Dermis blood vessel endothelial cell (primary cell): ENCODE results near the gene ZNF608. TPM values are rescaled to one million over a fixed set of nuclear protein-coding genes. Genes with fewer than 3 reads are reported as not detected.

Experiments used
- DNase-seq: peaks from one replicate; pipeline ENCODE4 v3.0.0; 2010
- total RNA-seq: library from RNA; depleted of rRNA; stranded (reverse); fragments of >200 nt; gene quantifications from 2 replicates; pipeline ENCODE4 v1.2.3, GENCODE V29; 2014

The ZNF608 gene
- total RNA-seq, 1 donor from 2014 or later: 14.8 TPM

DNA sequence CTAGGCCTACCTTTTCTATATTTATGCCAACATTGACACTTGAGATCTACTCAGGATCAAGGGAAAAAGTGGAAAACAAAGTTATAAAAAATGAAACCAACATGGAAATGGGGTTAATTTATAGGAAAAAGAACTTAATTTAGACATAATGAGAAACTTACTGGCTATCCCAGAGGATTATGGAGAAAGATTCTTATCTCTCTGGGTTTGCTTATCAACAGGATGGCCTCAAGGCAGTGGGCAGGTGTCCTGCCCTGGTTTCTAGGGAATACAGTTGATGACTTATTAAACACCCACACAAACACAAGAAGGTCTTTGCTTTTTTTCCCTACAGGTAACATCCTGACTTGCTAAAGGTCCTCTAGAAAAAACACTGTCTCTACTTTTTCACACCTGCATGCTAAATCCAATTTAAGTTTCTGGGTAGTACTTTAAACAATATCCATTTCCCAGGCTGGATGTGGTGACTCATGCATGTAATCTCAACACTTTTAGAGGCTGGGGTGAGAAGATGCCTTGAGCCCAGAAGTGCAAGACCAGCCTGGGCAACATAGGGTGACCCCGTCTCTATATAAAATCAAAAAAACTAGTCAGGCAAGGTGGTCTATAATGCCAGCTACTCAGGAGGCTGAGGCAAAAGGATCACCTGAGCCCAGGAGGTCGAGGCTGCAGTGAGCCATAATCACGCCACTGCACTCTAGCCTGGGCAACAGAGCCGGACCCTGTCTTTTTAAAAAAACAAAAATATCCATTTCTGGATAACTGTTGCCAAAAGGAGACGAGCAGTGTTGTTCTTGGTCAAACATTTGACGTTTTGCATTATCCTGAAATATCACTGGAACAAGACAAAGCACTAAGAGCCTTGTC lies 6.6 kb upstream of the ZNF608 start:
- no peak for DNase-seq

DNA sequence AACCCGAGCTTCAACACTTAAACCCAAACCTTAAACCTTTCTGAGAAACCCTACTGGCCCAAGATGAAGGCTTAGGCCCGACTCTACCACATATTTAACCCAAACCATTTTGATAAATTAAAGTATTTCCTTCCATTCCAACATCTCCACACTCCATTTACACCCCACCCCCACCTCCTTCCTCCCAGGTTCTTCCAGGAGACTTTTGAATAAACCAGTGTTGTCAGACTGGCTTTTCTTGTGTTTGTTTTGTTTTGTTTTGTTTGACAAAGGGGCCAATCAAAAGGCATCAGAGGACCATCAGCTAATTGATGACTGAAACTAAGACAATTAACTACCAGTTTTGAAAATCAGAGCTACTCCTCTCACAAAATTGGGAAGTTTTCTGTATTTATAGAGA lies 4.6 kb upstream of the ZNF608 start:
- DNase-seq: no peak

DNA sequence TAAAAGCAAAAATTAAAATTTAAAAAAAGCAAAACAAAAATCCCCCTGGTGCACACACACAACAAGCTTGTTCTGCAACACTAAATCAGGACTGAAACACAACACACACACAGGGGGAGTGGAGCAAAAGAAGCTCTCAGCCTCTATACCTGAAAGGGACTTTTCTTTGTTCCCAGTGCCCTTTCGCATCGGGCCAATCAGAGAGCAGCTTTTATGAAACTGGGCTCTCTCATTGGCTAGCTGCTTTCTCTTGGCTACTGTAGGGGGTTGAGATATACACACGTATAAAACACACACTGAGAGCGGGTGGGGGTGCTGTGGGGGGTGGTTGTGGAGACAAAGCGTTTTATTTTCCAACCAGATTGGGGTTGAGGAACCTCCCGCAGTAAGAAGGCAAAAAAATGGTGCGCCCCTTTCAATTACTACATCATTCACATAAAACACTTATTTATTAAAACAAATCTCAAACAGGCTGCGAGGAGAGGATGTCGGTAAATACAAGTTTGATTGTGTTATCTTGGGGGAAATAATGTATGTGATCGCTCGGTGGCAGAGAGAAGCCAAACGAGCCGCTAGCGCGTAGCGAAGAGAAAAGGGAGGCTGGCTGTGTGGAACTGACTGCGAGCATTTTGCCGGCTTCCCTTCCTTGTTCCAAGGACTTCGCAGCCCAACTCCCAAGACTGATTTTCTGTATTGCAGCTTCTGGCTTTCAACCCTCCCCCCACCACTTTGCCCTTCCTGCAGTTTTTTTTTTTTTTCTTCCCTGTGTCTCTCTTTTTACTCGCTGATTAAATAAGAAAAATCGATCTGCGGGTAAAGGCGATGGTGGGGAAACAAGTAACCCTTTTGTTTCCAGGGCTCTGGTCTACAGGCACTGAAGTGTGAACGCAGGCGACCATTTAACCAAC lies 2.5 kb upstream of the ZNF608 start:
- peak; percentile 97 for DNase-seq

DNA sequence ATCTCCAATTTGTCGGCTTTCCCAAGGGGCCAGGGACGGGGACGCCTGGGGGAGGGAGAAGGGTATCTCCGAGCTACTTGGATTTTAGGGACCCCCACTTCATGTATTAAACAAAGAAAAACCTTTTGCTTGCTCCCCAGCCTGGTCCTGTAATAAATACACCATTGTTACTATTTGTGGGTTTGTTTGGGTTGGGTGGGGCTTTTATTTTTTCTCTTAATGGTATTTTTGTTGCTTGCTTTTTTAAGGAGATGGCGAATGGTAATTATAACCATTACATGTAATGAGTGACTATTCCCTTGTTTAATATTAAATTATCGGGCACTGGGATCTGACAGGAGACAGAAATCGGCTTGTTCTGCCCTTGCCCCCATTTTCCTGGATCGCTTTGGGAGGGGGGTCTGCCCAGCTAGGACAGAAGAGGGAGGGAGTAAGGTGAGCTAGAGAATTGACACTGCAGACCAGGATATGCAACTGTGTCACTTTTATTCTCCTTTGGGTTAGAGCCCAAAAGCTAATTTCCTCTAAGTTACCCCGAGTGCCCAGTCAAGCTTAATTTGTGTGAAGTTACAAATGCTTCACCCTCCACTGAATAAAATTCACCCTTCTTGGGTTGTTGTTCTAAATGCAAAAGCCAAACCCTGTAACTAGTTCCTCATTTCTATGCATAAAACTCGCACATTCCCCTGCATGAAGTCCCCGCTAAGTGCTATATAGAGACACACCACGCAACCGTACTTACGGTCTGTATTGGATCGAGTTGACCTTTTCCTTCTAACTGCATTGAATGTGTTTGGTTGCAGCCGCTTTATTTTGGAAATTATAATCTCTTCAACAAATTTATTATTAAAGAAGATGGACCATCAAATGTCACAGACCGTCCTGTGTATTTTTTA lies 1.6 kb upstream of the ZNF608 start:
- DNase-seq: peak; percentile 63

DNA sequence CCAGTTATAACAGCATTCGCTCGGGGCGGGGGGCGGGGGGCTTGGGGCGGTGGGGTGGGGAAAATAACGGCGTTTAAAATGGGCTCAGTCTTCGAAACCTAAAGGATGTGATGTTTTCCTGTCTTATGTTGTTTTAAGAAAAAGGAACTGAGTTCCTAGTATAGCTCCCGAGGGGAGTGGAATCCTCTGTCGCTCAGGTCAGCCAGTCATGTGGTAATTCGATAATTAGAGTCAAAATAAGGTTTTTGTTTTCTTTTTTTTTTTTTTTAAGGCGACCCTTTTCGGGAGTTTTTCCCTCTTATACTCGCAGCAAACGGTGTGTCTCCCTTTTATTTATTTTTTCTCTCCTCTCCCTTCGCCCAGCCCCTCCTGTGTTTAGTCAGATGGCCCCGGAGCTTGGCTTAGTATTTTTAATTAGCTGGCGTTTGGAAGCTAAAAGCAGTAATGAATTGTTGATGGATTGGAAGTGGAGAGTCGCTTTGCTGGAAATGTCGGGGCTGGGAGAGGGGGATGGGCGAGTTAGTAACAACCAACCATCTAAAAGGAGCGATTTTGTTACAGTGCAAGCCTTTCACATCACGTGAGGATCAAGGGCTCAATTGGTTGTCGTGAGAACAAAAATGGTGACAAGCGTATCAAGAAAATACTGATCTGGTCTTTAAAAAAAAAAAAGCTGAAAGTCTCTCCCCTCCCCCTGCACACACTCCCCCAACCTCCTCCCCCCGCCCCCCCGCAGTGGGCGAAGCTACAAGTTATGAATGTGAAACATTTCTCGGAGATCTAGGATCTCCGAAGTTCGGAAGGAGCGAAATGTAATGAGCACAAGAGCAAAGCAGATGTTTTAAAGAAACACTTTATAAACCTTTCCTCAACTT lies 714 bp upstream of the ZNF608 start:
- peak; percentile 98 for DNase-seq

DNA sequence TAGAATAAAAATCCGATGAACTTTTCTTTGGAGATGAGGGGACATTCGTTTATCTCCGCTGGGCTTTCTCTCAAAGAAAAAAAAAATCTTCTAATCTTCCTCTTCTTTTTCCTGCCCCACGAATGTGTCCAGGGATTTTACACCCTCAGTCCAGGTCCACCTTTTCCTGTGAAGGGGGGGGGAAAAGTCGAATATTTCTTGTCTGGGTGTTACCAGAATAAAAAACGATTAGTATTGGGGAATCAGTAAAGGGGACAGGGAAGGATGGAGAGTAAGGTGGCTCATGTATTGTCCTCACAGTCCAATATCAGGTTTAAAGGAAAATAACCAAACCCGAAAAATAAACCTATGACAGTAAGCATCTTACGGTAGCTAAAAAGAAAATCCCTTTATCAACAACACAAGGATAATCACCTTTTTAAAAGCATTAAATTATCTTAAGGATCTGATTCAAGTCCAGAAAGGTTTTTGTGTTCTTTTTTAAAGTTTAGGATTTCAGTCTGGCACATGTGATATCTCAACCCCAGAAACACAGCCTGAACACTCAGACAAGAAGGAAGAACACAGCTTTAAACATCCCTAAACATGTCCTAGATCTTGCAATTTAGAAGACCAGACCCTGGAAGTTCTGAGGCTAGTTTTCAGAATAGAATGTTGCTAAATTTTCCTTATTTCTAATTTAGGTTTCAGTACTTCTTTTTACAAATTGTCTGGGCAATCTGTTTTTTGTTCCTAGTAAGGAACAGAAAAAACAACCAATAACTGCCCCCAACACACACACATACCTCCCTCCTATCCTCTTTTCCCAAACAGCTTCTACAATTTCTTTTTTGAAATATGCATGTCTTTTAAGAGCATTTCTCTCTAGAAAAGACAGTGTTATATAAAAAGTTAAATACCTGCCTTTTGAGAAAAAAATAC lies 1.2 kb downstream of the ZNF608 start:
- DNase-seq: peak; percentile 47

DNA sequence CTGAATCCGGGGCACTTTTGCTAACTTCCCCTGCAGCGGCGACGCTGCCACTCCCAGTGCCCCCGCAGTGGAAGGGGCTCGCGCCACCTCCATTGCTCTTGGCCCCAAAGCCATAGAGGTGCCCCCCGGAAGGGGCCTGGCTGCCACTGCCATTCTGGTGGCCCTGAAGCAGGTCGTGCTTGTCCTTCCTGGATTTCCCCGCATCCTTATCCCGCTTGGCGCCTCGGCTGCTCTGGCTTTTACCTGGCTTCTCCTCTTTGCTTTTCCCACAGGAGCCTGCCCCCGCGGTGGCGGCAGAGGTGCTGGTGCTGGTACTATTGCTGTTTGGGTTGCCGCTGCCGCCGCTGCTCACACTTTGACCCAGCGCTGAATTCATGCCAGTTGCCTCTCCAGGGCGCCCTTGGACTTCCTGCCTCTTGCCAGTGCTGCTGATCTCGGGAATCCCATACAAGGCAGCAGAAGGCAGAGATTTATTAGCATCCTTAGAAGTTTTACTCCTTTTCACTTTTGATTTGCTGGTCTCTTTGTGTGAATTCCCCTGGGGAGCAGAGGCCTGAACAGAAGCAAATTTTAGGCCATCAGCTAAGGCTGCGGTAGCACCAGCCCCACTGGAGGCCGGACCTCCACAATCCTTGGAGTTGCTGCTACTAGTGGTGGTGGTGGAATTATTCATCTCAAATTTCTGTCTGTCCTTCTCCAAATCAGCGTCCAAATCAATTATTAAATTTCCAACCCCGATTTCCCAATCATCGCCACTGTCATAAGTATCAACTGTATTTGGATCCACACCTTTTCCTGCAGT lies 2.1 kb downstream of the ZNF608 start:
- peak; percentile 62 for DNase-seq

DNA sequence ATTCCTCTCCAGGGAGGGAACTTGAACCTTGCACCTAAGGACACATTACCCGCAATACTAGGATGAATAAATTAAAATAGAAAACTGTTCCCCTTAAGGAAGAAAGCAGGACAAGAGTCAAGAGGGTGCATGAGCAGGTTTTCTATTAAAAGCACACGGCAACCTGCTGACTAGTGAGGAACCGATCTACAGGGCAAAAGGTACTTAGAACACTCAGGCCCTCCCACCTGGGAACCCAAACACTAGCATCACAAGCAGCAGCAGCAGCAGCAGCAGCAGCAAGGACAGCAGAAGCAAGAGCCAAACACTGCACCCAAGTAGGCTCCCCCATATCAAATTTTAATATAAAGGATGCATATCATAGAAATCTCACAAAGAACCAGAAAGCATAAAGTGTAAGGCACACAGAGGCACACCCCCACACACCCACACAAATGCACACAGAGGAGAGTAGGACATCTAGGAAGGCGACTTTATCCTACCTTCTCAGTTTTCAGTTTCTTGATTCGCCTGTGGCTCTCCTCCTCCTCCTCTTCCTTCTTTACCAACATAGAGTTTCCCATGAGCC lies 2.8 kb downstream of the ZNF608 start:
- DNase-seq: peak; percentile 45

DNA sequence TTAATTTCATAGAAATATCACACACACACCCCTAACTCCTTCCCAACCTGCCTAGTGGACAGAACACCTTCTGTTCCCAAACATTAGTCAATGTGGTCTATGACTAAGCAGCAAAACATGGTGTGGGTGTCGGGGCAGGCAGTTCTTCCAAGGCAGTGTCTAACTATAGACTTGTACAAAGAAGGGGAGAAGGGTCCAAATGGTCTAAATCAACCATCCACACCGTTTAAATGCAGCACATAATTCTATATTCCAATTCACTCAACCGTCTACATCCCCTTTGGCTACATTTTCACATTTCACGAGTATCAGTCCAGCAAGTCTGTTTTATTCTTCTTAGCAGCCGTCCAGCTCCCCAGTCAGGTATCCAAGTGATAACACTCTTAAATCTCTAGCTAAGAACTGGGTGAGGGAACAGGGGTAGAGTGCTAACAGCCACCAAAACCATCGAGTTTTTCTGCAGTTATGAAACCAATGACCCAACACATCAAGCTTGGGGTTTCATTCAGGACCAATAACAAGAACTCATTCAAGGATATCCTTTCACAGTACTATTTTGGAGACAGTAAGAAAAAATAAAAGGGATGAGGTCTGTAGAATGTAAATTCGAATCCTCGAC lies 3.3 kb downstream of the ZNF608 start:
- peak; percentile 69 for DNase-seq

DNA sequence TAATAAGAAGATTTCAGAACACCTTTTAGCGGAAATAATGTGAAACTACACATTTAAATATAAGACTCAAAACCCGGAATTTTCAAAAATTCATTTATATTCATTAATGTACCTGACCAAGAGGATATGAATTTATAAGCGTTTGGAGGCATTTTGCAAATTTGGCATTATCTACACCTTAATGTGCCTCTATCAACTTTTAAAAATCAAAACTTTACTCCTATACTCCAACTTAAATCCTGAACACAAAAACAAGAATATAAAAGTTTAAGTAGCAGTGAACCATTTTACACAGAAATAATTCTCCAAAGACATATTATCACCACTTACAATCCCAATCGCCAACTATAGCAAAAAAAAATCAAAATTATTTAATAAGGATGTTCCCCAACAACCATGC lies 3.9 kb downstream of the ZNF608 start:
- no peak for DNase-seq

DNA sequence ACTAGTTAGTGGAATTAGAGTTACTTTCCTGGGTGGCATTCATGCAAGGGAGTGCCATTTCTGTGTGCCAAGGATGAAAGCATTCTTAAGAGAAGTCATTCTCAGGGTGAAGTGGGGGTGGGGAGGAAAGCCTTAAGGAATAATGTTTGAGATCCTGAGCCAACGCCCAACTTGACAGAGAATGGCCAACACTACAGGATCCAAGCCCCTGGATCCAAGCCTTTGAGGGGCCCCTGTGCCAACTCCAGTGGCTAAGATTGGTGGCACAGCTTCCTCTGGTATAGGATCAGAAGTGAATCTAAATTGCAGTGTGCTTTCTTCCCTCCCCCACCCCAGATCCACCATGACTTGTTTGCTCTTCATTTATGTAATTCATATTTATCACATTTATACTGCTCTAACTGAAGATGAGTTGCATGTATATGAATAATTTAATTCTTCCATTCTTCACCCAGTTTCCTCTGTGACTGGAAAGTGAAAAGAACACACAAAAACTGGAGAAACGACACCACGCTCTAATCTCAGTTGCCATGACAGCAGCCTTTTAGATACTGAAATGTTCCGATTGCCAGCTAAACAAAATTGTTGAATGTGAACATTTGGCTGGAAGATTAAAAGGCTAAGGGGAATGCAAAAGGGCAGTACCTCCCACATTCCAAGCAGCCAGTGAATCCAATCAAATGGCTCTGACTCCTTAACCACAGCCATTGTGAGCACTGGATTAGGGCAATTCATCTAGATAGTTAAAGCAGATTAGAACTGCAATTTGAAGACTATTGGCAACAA lies 4.5 kb downstream of the ZNF608 start:
- DNase-seq: peak; percentile 73

DNA sequence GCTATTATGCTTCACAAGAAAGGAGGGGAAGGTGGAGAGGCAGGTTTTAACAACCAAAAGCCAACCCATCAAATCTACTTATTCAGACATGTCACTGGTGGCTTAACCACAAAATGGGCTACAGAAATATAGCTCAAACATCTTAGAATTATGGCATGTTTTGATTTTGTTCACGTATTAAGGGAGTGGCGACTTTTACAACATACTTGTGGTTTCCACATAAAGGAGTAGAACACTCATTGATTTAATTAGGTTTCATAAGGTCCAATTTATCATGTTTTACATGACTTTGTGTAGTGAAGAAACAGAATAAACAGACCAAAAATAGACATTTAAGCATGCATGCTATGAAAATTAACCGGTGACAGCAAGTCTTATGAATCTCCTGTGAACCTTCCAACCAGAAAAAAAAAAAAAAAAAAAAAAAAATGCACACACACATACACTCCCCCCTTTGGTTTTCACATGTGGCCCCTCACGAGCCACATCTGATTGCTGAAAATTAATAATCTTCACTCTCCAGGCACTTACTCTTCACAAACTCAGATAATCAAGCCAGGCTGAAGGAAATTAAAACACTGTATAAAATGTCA lies 5.4 kb downstream of the ZNF608 start:
- DNase-seq: no peak

DNA sequence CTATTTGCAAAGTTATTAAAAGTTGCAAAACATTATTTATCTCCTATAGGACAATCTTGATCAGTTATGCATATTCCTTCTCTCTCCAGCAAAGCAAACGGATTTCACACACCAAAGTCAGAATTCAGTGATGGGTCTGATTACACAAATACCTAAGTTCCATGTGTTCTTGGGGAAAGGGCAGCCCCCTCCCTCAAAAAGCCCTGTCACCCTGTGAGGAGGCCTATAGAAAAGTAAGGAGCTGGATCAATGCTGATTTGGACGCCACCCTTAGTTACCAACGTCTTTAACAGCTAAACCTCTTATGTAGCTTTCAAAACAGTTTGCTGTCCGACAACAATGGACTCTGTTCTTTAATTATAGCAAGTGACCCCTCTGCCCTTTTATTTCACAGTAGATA lies 6.4 kb downstream of the ZNF608 start:
- DNase-seq: no peak

DNA sequence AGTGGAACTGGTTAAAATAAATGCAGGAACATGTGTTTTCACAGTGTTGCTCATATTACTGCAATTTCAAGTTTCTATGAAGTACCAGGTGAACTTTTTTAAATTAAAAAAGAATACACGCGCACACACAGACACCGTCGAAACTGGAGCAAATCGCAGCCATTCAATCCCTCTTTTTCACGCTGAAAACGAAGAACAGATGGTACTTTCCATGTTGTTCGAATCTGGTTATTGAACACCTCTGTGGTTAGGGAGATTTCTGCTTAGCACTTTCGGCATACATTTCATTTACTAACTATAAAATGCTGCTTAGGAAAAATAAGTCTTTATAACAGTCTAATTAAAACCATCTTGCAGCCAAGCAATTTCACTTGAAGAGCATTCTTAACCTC lies 6.8 kb downstream of the ZNF608 start:
- DNase-seq: no peak

DNA sequence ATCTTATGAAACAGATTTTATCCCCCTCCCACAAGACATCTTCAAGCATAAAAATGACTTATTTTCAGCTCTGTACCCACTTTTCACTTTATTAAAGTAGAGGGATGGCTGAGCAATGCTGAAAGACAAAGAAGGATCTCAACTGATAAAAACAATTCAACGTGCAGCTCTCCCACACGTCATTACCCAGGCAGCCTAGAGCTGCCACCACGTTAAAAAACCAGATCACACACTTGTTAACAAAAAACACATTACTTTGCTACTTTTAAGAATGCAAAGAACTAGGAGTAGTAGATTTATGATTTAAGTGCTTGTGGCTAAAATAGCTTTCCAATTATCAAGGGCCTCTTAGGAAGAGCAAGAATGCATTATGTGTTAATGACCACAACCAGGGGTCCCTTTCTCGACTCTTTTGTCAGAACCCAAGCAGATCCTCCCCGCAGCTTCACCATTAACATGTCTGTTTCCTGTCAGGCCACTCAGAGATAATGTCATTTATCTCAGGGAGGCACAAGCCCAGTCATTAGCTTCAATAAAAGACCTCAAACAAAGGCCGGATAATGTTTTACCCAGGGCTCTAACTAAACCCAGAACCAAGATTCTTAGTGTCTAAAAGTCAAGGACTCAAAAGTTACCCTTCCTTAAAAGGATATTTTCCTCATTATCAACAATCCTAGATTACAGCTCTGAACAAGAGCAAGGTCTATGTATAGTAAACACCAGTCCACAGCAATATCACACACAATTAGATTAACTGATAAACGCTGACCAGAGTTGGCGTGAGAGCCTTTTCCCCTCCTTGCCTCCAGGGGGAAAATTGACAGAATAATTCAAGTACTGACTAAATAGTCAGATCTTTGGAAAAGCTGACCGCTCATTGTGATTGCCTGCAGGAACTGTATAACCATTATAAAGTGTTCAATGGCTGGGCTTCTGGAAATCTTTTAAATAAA lies 7.5 kb downstream of the ZNF608 start:
- DNase-seq: peak; percentile 48

DNA sequence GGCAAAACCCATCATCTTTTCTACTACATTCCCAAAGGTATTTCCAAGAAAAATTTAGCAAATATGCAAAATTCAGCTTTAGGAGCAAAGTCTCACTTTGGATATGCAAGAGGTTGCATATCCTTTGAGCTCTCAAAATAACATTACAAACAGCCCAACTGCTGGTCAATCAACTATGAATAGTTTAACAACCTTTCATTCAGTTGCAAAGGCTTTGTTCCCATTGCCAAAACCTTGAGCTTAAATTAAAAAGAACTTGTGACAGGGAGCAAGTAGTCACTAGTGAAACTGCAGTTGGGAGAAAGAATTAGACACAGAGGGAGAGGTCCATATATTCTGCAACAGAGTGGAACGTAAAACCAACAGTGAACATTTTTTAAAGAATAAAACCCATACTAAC lies 8.8 kb downstream of the ZNF608 start:
- no peak for DNase-seq
